ENCODE results near the gene MCC.

- TF ChIP-seq CTCF (conservative IDR thresholded peaks at IDR 0.05 in 1 of 2, IDR thresholded peaks at IDR 0.05 in 1 of 2; ENCODE audit: extremely low read depth in 1 of 2, insufficient read depth in 1 of 2, low read depth in 1 of 2, low read length in 2 of 2): no peak
- TF ChIP-seq EZH2 (IDR thresholded peaks at IDR 0.05; ENCODE audit: borderline replicate concordance, low read length): no peak
These were observed 316.7 kb downstream of the MCC start for GRCh38 chr5:113171520-113171919.
